Measurements from ENCODE around the gene MRPS2.
A peak's percentile ranks its signal among the peaks of the same experiment; 100 is the strongest.
"Not testable (repeated sequence)": the region's sequence is repeated elsewhere in the genome, so short reads cannot be mapped to it uniquely, and the experiment has no call there.

Gene MRPS2

GRCh38 chr9:135500525-135501260 is at the start of gene MRPS2:
TSS of gene MRPS2 (plus strand) at chr9:135500682. CDS start at chr9:135500711, 29 bp downstream.
- peak; percentile 73 to 79 for DNase-seq (ENCODE audit: low read depth in 1 of 2, low spot score in 1 of 2)

GRCh38 chr9:135450956-135451355 is 49.5 kb upstream of the MRPS2 start:
- DNase-seq (ENCODE audit: low read depth in 1 of 2, low spot score in 1 of 2), result no peak

GRCh38 chr9:135451909-135452308 is 48.6 kb upstream of the MRPS2 start:
- DNase-seq (ENCODE audit: low read depth in 1 of 2, low spot score in 1 of 2), result not testable (repeated sequence)

- DNase-seq (ENCODE audit: low read depth in 1 of 2, low spot score in 1 of 2), result no peak
Measured at GRCh38 chr9:135454737-135455136, 45.7 kb upstream of the MRPS2 start.

GRCh38 chr9:135455401-135456030 is 45.0 kb upstream of the MRPS2 start:
- DNase-seq (ENCODE audit: low read depth in 1 of 2, low spot score in 1 of 2), result no peak

- DNase-seq (ENCODE audit: low read depth in 1 of 2, low spot score in 1 of 2), result no peak
Measured at GRCh38 chr9:135456436-135457104, 43.9 kb upstream of the MRPS2 start.

- DNase-seq (ENCODE audit: low read depth in 1 of 2, low spot score in 1 of 2), result not testable (repeated sequence)
Measured at GRCh38 chr9:135458478-135458877, 42.0 kb upstream of the MRPS2 start.

- DNase-seq (ENCODE audit: low read depth in 1 of 2, low spot score in 1 of 2), result no peak
Measured at GRCh38 chr9:135461936-135462335, 38.5 kb upstream of the MRPS2 start.

GRCh38 chr9:135463140-135463539 is 37.3 kb upstream of the MRPS2 start:
- DNase-seq (ENCODE audit: low read depth in 1 of 2, low spot score in 1 of 2), result no peak

- no peak for DNase-seq (ENCODE audit: low read depth in 1 of 2, low spot score in 1 of 2)
Measured at GRCh38 chr9:135464181-135464580, 36.3 kb upstream of the MRPS2 start.

- peak in 1 of 2 donors; percentile 31 for DNase-seq (ENCODE audit: low read depth in 1 of 2, low spot score in 1 of 2)
Measured at GRCh38 chr9:135468854-135469521, 31.5 kb upstream of the MRPS2 start.

GRCh38 chr9:135471791-135472640 is 28.5 kb upstream of the MRPS2 start:
- no peak for DNase-seq (ENCODE audit: low read depth in 1 of 2, low spot score in 1 of 2)

GRCh38 chr9:135473972-135474543 is 26.4 kb upstream of the MRPS2 start:
- no peak for DNase-seq (ENCODE audit: low read depth in 1 of 2, low spot score in 1 of 2)

- DNase-seq (ENCODE audit: low read depth in 1 of 2, low spot score in 1 of 2), result no peak
Measured at GRCh38 chr9:135474915-135475314, 25.6 kb upstream of the MRPS2 start.

- DNase-seq (ENCODE audit: low read depth in 1 of 2, low spot score in 1 of 2), result no peak
Measured at GRCh38 chr9:135476561-135477355, 23.7 kb upstream of the MRPS2 start.

GRCh38 chr9:135478191-135478590 is 22.3 kb upstream of the MRPS2 start:
- no peak for DNase-seq (ENCODE audit: low read depth in 1 of 2, low spot score in 1 of 2)

GRCh38 chr9:135478829-135479468 is 21.5 kb upstream of the MRPS2 start:
- DNase-seq (ENCODE audit: low read depth in 1 of 2, low spot score in 1 of 2), result no peak

GRCh38 chr9:135479469-135480052 is 20.9 kb upstream of the MRPS2 start, which contains the start of gene PPP1R26:
TSS of gene PPP1R26 (plus strand) at chr9:135479782. CDS start at chr9:135484511, 4,729 bp downstream.
- no peak for DNase-seq (ENCODE audit: low read depth in 1 of 2, low spot score in 1 of 2)
